HCT116 (cell line): Measurements from ENCODE around the gene FUNDC2. TPM values are rescaled to one million over a fixed set of nuclear protein-coding genes. Genes with fewer than 3 reads are reported as not detected.

ENCODE experiments used
- ATAC-seq: fragments of 200-7000 bp; cut with Tn5 transposase; 2 replicates; pipeline ENCODE4 v1.9.1; 2020; ENCODE audit warnings: mild to moderate bottlenecking, moderate library complexity
- BruUV-seq: library from RNA; stranded (reverse); fragments of 400-500 nt; replicated peaks from 2 replicates; lab custom pipeline; 2021; lab: Mats Ljungman, UMichigan
- CTCF ChIA-PET: fragments of 300-600 bp; sonication (Branson Sonifier 250); formaldehyde crosslinking; loops from one replicate; lab custom pipeline; 2021; ENCODE audit warnings: antibody characterized with exemption; lab: Charles Lee
- POLR2A ChIA-PET: fragments of 300-600, 350-600 bp; sonication (Branson Sonifier 250); formaldehyde crosslinking; loops from one replicate; lab custom pipeline; 2021; ENCODE audit warnings: antibody characterized with exemption; lab: Charles Lee
- RAD21 ChIA-PET, 2 experiments: fragments of 300-600 bp; sonication (Branson Sonifier 250); formaldehyde crosslinking; loops; one replicate each; lab custom pipeline; 2023; ENCODE audit warnings: low total read pairs in 2 of 2; ENCODE audit not compliant: uncharacterized antibody in 2 of 2, unreplicated experiment in 2 of 2, low non-redundant PET in 1 of 2; lab: Charles Lee
- DNase-seq: peaks from one replicate; pipeline ENCODE4 v3.0.0-alpha.2; 2010; ENCODE audit warnings: low read depth, low spot score
- H2AFZ ChIP-seq: fragments of 200-600 bp; shearing (Covaris generic), sonication (generic); 2 replicates; pipeline ENCODE4 v1.6.1; 2017; ENCODE audit warnings: low read depth, mixed run types, mixed read lengths, antibody characterized with exemption, low read length; ENCODE audit not compliant: poor library complexity, severe bottlenecking
- H3K27ac ChIP-seq: 2 replicates; pipeline ENCODE4 v1.5.1; 2012; ENCODE audit warnings: low read depth, low read length
- H3K27me3 ChIP-seq: fragments of 200-600 bp; sonication (generic); 2 replicates; pipeline ENCODE4 v1.6.1; 2016; ENCODE audit warnings: mixed run types, low read length, mixed read lengths; ENCODE audit not compliant: insufficient read depth
- H3K36me3 ChIP-seq, 2 experiments: fragments of 200-500 bp in 1 of 2; fragments of 200-600 bp in 1 of 2; sonication (Bioruptor generic) in 1 of 2; sonication (generic) in 1 of 2; 2 replicates each; pipeline versions ENCODE4 v1.5.1 to v1.6.1; 2014 to 2016; ENCODE audit warnings: low read length in 2 of 2, inconsistent platforms in 1 of 2, mixed read lengths in 1 of 2, mixed run types in 1 of 2; ENCODE audit not compliant: insufficient read depth in 2 of 2, control insufficient read depth in 1 of 2
- H3K4me1 ChIP-seq, 2 experiments: fragments of 200-600 bp in 1 of 2; sonication (generic) in 1 of 2; 2 replicates each; pipeline versions ENCODE4 v1.5.1 to v1.6.1; 2012 to 2017; ENCODE audit warnings: low read length in 2 of 2, inconsistent platforms in 1 of 2, mild to moderate bottlenecking in 1 of 2, mixed read lengths in 1 of 2, mixed run types in 1 of 2, moderate library complexity in 1 of 2; ENCODE audit not compliant: insufficient read depth in 2 of 2, control insufficient read depth in 1 of 2
- H3K4me2 ChIP-seq: fragments of 200-600 bp; sonication (generic); 2 replicates; pipeline ENCODE4 v1.6.1; 2017; ENCODE audit warnings: mixed run types, low read length, mixed read lengths
- H3K4me3 ChIP-seq, 2 experiments: fragments of 200-600 bp in 1 of 2; sonication (generic) in 1 of 2; replicated peaks in 1 of 2; 2 replicates each; pipeline ENCODE4 v1.5.1; 2011 to 2016; ENCODE audit warnings: low read length in 2 of 2, control low read depth in 1 of 2, low read depth in 1 of 2, mild to moderate bottlenecking in 1 of 2, mixed read lengths in 1 of 2, mixed run types in 1 of 2
- H3K79me2 ChIP-seq: fragments of 200-600 bp; sonication (generic); 2 replicates; pipeline ENCODE4 v1.6.1; 2017; ENCODE audit warnings: mild to moderate bottlenecking, mixed run types, low read length, moderate library complexity, mixed read lengths; ENCODE audit not compliant: insufficient read depth
- H3K9ac ChIP-seq: fragments of 200-600 bp; sonication (generic); 2 replicates; pipeline ENCODE4 v1.6.1; 2016; ENCODE audit warnings: low read length, mixed read lengths
- H3K9me2 ChIP-seq: fragments of 200-600 bp; sonication (generic), shearing (Covaris generic); 2 replicates; pipeline ENCODE4 v1.6.1; 2017; ENCODE audit warnings: mixed run types, mild to moderate bottlenecking, moderate library complexity; ENCODE audit not compliant: insufficient read depth
- H3K9me3 ChIP-seq, 2 experiments: fragments of 200-500 bp in 1 of 2; fragments of 200-600 bp in 1 of 2; sonication (Bioruptor generic) in 1 of 2; sonication (generic) in 1 of 2; 2 replicates each; pipeline ENCODE4 v1.6.1; 2014 to 2017; ENCODE audit warnings: low read length in 2 of 2, mixed read lengths in 2 of 2, inconsistent platforms in 1 of 2, low read depth in 1 of 2, mild to moderate bottlenecking in 1 of 2, mixed run types in 1 of 2, moderate library complexity in 1 of 2; ENCODE audit not compliant: control insufficient read depth in 1 of 2, insufficient read depth in 1 of 2
- H4K20me1 ChIP-seq: fragments of 200-600 bp; sonication (generic), shearing (Covaris generic); 2 replicates; pipeline ENCODE4 v1.6.1; 2017; ENCODE audit warnings: mixed run types, mild to moderate bottlenecking, moderate library complexity; ENCODE audit not compliant: insufficient read depth
- ATF3 ChIP-seq: IDR thresholded peaks from 2 replicates; pipeline ENCODE4 v1.6.1; 2012
- CEBPB ChIP-seq: IDR thresholded peaks from 2 replicates; pipeline ENCODE4 v1.6.1; 2012; ENCODE audit warnings: low read depth
- CTCF ChIP-seq, 3 experiments: fragments of 200-600 bp in 1 of 3; sonication (generic) in 1 of 3; IDR thresholded peaks in 2 of 3; conservative IDR thresholded peaks in 1 of 3; 2 replicates each; pipeline ENCODE4 v1.5.1; 2012 to 2017; ENCODE audit warnings: low read depth in 2 of 3, low read length in 2 of 3, antibody characterized with exemption in 1 of 3, borderline replicate concordance in 1 of 3, control low read depth in 1 of 3, mild to moderate bottlenecking in 1 of 3, mixed read lengths in 1 of 3, mixed run types in 1 of 3, moderate library complexity in 1 of 3; ENCODE audit not compliant: insufficient read depth in 1 of 3
- EZH2 ChIP-seq: fragments of 200-600 bp; sonication (generic); IDR thresholded peaks from 2 replicates; pipeline ENCODE4 v1.6.1; 2017; ENCODE audit warnings: antibody characterized with exemption, mixed run types
- MAX ChIP-seq: IDR thresholded peaks from 2 replicates; pipeline ENCODE4 v1.6.1; 2012
- POLR2A ChIP-seq: IDR thresholded peaks from 2 replicates; pipeline ENCODE4 v1.7.0; 2011; ENCODE audit warnings: borderline replicate concordance; ENCODE audit not compliant: insufficient read depth, insufficient read length; ENCODE audit errors: extremely low read depth
- RAD21 ChIP-seq: IDR thresholded peaks from 2 replicates; pipeline ENCODE4 v1.6.1; 2012; ENCODE audit warnings: low read depth, mild to moderate bottlenecking
- TCF7L2 ChIP-seq: IDR thresholded peaks from 2 replicates; pipeline ENCODE4 v1.7.0; 2011; ENCODE audit warnings: borderline replicate concordance, inconsistent platforms; ENCODE audit not compliant: insufficient read depth, insufficient read length; ENCODE audit errors: extremely low read depth
- ZNF274 ChIP-seq: fragments of 200-500 bp; sonication (Bioruptor generic); IDR thresholded peaks from 2 replicates; pipeline ENCODE4 v1.6.1; 2014; ENCODE audit warnings: mild to moderate bottlenecking, low read depth, low read length, inconsistent platforms
- intact Hi-C: fragments of 100-400 bp; cut with micrococcal nuclease; formaldehyde crosslinking; loops from 2 replicates; pipeline ENCODE4 v1.10.0; 2022
- total RNA-seq: library from RNA; stranded (reverse); gene quantifications from one replicate; pipeline ENCODE4 v1.2.1, GENCODE V29; 2021; ENCODE audit not compliant: unreplicated experiment

FUNDC2 gene
- total RNA-seq, 1 experiment from 2014 or later, result 32.5 TPM

- H3K79me2 ChIP-seq, result no peaks in the 10 kb centered on the region
- TF ChIP-seq CEBPB (no peak), TCF7L2 (no peak), ZNF274 (no peak), POLR2A (no peak)
- TF ChIP-seq, all 23 proteins: peak for 0
- Histone ChIP-seq H3K27ac (no peak overlapping the region), H3K4me3 (no peak overlapping the region), H3K27me3 (no peaks in the 10 kb centered on the region), H3K9ac (no peak overlapping the region), H3K9me3 (no peaks in the 10 kb centered on the region), H3K4me2 (no peak overlapping the region), H2AFZ (no peak overlapping the region), H3K36me3 (peaks cover 0 to 3% of the 10 kb centered on the region in 2 experiments; a peak in 1 of 4 replicates), H4K20me1 (no peaks in the 10 kb centered on the region), H3K9me2 (no peaks in the 10 kb centered on the region), H3K4me1 (no peaks in the 10 kb centered on the region)
- ChIA-PET POLR2A (no interaction called here), CTCF (interaction anchor here (0.8 to 1.2 kb wide), 2 partner anchors 99 to 169 kb away, joined by 3 read pairs; no protein-coding TSS in a partner anchor), RAD21 (no interaction called here)
- ATAC-seq (no peak), DNase-seq (no peak)
- intact Hi-C loops, result loop anchor here (1.0 to 10.0 kb wide), 2 partner anchors 106 to 172 kb away; no protein-coding TSS in a partner anchor
- no TSS peak for BruUV-seq
These were observed 60.5 kb downstream of the FUNDC2 start for GRCh38 chrX:155086961-155087735.

GRCh38 chrX:155094468-155095061 lies 67.9 kb downstream of the FUNDC2 start:
- no peak overlapping the region for H3K9ac ChIP-seq
- H2AFZ ChIP-seq, result no peak overlapping the region
- H3K79me2 ChIP-seq, result no peaks in the 10 kb centered on the region
- peak; percentile 62 for ATAC-seq
- H3K4me2 ChIP-seq, result no peak overlapping the region
- H3K4me1 ChIP-seq, result no peaks in the 10 kb centered on the region
- ChIA-PET RAD21 (no interaction called here), POLR2A (no interaction called here), CTCF (interaction anchor here (2.1 kb wide), 1 partner anchor 10 kb away, joined by 6 read pairs; no protein-coding TSS in a partner anchor)
- no peak overlapping the region for H3K4me3 ChIP-seq
- H3K9me3 ChIP-seq, result no peaks in the 10 kb centered on the region
- no TSS peak for BruUV-seq
- intact Hi-C loops, result loop anchor here (2.0 kb wide), 1 partner anchor 726 kb away; no protein-coding TSS in a partner anchor
- H3K27ac ChIP-seq, result no peak overlapping the region
- no peaks in the 10 kb centered on the region for H3K36me3 ChIP-seq
- no peaks in the 10 kb centered on the region for H3K9me2 ChIP-seq
- no peak for DNase-seq
- 0 out of 2 replicates have a peak, but pooled peaks cover 4% of the 10 kb centered on the region for H4K20me1 ChIP-seq
- no peak for TF ChIP-seq MAX
- peak; percentile 34; the same call in 1 of the 2 replicates for TF ChIP-seq RAD21
- TF ChIP-seq ATF3, result no peak
- TF ChIP-seq EZH2, result no peak
- peak; percentile 28 to 70 (median 60); a peak in 5 of 6 replicates for TF ChIP-seq CTCF (IDR thresholded peaks at IDR 0.05 in 2 of 3, conservative IDR thresholded peaks at IDR 0.05 in 1 of 3; ENCODE audit: borderline replicate concordance in 1 of 3, insufficient read depth in 1 of 3, low read depth in 2 of 3, low read length in 2 of 3)
- H3K27me3 ChIP-seq, result no peaks in the 10 kb centered on the region
